HG03060 (cell line): ENCODE data around the gene HTR2C.
"Not testable (repeated sequence)": the region's sequence is repeated elsewhere in the genome, so short reads cannot be mapped to it uniquely, and the experiment has no call there.

Experiments used
- ATAC-seq: cut with Tn5 transposase; IDR thresholded peaks from one replicate; pipeline ENCODE4 v1.9.1; 2021; ENCODE audit warnings: low read depth, moderate number of reproducible peaks; ENCODE audit not compliant: unreplicated experiment

The HTR2C gene

DNA sequence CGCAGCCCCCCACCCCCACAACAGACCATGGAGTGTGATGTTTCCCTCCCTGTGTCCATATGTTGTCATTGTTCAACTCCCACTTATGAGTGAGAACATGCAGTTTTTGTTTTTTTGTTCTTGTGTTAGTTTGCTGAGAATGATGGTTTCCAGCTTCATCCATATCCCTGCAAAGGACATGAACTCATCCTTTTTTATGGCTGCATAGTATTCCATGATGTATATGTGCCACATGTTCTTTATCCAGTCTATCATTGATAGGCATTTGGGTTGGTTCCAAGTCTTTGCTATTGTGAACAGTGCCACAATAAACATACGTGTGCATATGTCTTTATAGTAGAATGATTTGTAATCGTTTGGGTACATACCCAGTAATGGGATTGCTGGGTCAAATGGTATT, 353.2 kb downstream of the HTR2C start:
- ATAC-seq, result not testable (repeated sequence)

DNA sequence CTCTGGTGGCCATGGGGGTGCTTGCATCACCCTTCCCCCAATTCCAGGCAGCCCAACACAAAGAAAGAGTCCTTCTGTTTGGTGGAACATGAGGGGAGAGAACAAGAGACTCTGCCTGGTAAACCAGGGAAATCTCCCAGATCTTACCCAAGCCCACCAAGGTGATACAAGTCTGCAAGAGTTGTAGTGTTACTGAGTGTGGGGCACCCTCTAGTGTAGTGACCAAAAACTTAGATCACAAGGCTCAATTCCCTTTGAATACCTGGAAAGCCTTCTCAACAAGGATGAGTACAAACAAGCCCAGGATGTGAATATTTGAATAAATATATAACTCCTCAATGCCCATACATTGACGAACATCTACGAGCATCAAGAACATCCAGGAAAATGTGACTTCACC, 368.8 kb downstream of the HTR2C start:
- no peak for ATAC-seq
